Activated naive CD4-positive, alpha-beta T cell (primary cell): ENCODE measurements around the gene DNHD1.
"Not testable (repeated sequence)": the region's sequence is repeated elsewhere in the genome, so short reads cannot be mapped to it uniquely, and the experiment has no call there.

Experiments used
- DNase-seq, 4 experiments: peaks; one replicate each; lab custom pipeline; 2025; lab: John Stamatoyannopoulos, UW

The DNHD1 gene

DNA sequence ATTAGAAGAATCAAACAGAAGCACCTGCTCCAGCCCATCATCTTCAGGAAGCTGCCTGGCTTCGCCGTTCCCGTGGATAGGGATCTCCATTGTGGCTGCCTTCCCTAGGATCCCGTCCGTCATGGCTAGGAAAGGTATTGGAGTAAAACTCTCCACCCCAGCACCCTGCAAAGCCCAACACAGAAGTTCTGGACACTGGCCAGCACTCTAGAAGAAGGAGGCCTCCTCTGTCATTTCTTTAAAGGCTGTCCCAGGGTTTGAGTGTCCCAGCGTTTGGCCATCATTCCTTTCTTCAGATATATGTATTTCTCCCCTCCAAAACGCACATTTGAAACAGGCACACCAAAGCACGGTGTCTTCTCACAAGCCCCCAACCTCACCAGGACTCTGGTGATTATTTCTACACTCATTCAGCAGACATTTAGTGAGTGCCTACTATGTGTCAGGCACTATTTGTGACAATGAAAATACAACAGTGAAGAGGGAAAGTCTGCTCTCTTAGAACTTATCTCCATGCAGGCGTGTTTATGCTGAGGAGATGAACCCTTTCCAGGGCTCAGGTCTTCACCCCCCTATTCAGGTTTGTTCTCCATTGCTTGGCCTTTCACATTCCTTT is 16.7 kb upstream of the DNHD1 start:
- DNase-seq, result no peak

- peak; percentile 87 to 93 (median 92) for DNase-seq
Measured at GRCh38 chr11:6481012-6481923, 15.8 kb upstream of the DNHD1 start, which contains the start of the genes ARFIP2 and TIMM10B. ARFIP2 (minus strand) TSS chr11:6481331; CDS start chr11:6480421, 910 bp downstream. TIMM10B (plus strand) TSS chr11:6481501; CDS start chr11:6481517, 16 bp downstream.

- peak in 1 of 4 experiments; percentile 13 for DNase-seq
Measured at GRCh38 chr11:6481924-6482275, 15.2 kb upstream of the DNHD1 start.

DNA sequence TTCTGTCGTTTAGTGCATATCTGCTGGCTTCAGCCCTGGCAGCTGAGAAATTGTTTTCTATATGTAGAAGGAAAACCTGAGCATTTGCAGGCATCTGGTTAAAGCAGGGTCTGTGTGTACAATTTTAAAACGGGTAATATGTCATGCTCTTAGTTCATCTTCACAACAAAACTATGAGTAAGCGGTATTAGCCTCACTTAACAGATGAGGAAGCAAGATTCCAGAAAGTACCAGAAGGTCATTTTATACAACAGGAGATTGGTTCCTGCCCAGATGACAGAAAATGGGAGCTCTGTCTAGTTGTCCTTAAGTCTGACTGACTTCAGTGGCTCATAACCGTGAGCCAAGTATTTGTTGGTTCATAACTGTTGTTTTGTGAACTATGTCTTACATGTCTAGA is 14.6 kb upstream of the DNHD1 start:
- DNase-seq, result no peak

DNA sequence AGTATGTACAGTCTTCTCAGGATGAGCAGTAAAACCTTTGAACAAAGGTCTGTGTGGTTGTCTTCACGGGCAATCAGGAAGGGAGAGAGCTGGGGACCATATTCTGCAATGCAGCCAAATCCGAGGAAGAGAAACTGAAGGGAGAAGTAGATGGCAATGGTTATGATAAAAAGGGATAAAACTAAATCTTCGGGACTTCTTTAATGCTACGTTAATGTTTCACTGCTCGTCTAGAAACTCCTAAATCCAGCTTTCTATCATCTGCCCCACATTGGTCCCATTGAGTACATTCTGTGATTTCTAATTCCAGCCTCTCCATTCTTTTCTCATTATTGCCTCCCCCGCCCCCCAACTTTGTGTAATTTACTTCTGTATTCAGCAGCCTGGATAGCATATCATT is 14.1 kb upstream of the DNHD1 start:
- DNase-seq, result no peak

GRCh38 chr11:6485661-6486060 is 11.4 kb upstream of the DNHD1 start:
- no peak for DNase-seq

- no peak for DNase-seq
Measured at GRCh38 chr11:6486256-6486655, 10.8 kb upstream of the DNHD1 start.

- DNase-seq, result no peak
Measured at GRCh38 chr11:6486938-6487337, 10.1 kb upstream of the DNHD1 start.

DNA sequence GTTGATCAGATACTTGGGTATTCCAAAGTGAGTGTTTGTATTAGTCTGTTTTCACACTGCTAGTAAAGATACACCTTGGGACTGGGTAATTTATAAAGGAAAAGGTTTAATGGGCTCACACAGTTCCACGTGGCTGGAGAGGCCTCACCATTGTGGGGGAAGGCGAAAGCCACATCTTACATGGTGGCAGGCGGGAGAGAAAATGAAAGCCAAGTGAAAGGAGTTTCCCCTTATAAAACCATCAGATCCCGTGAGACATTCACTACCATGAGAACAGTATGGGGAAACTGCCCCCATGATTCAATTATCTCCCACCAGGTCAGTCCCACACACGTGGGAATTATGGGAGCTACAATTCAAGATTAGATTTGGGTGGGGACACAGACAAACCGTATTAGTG is 8.7 kb upstream of the DNHD1 start:
- DNase-seq, result no peak

DNA sequence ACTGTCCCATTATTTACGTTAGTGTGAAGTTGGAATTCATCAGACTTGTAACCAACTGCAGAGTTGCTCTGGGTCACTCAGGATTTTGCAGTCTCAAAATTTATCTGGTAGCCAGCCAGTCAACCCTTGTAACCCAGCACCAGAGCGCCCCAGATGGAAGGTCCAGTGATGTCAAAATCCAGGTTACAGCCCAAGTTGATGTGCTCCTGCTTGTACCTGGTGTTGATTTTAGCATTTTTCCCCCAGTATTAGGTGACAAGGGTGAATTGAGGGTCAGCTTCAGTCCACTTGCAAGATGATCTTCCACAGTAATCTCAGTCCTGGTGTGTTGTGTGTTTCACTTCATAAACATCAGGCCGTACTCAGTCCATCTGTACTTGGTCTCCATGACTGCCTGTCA is 8.3 kb upstream of the DNHD1 start:
- DNase-seq, result no peak

DNA sequence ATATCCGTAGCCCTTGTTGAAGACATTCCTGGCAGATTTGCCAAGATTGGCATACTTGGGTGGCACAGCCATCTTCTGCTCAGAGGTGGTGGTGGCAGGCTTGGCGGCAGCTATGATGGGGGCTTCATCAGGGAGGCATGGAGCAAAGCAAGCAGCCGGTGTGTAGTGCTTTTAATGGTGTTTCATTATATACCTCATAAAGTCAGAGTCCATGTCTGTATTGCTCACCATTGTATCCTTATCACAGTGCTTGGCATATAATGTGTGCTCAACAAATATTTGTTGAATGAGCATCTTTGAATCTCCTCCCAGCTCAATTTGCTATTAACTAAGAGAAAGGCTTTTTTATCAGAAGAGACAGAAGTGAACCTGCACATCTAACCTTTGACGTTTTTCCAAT is 7.8 kb upstream of the DNHD1 start:
- DNase-seq, result no peak

- DNase-seq, result no peak
Measured at GRCh38 chr11:6498121-6498520, 1.0 kb downstream of the DNHD1 start.

GRCh38 chr11:6498544-6498943 is 1.5 kb downstream of the DNHD1 start:
- DNase-seq, result no peak

DNA sequence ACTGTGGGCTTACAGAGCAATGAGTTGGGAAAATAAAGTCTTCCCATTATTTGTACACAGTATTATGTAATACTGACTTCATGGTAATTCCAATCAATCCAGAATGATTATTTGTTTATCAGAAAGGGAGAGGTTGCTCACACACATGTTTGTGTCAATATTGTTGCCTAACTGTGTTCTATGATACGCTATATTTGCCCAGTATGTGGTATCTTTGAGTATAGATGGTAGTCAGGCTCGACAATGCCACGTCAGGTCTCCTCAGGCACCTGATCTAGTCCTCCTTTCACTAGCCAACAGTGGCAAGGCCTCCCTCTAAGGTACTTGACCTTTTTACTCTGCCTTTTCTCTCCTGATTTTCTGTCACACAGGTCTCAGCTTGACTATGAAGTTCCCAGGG is 5.3 kb downstream of the DNHD1 start:
- no peak for DNase-seq

DNA sequence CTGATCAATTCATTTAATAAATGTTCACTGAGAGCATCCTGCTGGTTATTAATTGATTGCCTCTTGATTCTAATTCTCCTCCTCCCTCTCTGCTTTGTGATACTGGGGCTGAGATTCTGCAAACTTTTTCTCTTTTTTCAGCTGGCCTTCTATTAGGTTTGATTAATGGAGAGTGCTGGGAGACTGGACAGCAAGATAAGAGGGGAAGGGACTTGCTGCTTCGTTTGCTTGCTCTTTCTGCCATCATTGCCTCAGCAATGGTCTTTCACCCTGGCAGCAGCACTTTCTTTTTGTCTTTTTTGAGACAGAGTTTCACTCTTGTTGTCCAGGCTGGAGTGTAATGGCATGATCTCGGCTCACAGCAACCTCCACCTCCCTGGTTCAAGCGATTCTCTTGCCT is 7.1 kb downstream of the DNHD1 start:
- DNase-seq, result no peak

GRCh38 chr11:6505577-6506240 is 8.6 kb downstream of the DNHD1 start:
- DNase-seq, result no peak

GRCh38 chr11:6516865-6517264 is 19.8 kb downstream of the DNHD1 start:
- DNase-seq, result no peak

- DNase-seq, result no peak
Measured at GRCh38 chr11:6520265-6520664, 23.2 kb downstream of the DNHD1 start.

DNA sequence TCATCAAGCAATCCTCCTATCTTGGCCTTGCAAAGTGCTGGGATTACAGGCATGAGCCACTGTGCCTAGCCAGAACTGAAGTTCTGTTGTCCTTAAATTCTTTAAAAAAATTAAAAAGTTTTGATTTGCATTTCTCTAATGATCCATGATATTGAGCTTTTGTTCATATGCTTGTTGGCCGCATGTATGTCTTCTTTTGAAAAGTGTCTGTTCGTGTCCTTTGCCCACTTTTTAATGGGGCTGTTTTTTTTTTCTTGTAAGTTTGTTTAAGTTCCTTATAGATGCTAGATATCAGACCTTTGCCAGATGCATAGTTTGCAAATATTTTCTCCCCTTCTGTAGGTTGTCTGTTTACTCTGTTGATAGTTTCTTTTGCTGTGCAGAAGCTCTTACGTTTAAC is 24.9 kb downstream of the DNHD1 start:
- DNase-seq, result not testable (repeated sequence)

- DNase-seq, result no peak
Measured at GRCh38 chr11:6523253-6523652, 26.2 kb downstream of the DNHD1 start.

DNA sequence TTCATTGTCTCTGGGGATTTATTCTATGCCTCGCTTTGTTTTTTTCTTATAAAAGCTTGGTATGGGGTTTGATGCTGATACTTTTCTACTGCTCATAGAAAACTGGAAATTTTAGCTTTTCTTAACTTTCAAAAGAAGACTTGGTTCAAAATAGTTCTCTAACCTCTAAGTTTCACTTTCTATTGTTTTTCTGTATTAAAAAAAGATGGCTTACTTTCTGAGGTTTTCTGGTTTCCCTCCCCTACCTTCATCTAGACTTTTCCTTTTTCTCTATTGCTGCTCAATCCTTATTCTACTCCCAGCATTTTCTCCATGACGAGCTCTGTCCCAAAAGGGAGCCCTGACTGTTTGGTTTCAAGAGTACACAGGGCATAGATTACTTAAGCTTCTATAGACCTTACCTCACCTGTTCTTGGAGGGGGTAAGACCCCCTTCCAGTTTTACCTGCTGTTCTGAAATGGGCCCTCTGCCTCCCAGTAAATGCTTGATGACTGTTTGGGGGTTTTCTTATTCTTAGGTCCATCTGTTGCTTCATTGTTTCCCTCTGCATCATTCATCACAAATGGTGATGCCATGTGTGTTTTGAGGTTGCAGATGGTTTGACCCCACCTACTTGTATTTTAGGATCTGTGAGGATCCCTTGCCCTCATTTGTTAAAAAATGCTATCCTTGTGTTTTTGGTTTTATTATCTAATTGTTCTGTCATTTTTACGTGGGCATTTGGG is 29.5 kb downstream of the DNHD1 start:
- DNase-seq, result no peak

GRCh38 chr11:6529266-6529665 is 32.2 kb downstream of the DNHD1 start:
- DNase-seq, result no peak
